Measurements from ENCODE around the gene PLD3. TPM values are rescaled to one million over a fixed set of nuclear protein-coding genes. Genes with fewer than 3 reads are reported as not detected.

Gene PLD3
- total and polyA plus RNA-seq, 2 donors from 2014 or later: 175 to 207 TPM

DNA sequence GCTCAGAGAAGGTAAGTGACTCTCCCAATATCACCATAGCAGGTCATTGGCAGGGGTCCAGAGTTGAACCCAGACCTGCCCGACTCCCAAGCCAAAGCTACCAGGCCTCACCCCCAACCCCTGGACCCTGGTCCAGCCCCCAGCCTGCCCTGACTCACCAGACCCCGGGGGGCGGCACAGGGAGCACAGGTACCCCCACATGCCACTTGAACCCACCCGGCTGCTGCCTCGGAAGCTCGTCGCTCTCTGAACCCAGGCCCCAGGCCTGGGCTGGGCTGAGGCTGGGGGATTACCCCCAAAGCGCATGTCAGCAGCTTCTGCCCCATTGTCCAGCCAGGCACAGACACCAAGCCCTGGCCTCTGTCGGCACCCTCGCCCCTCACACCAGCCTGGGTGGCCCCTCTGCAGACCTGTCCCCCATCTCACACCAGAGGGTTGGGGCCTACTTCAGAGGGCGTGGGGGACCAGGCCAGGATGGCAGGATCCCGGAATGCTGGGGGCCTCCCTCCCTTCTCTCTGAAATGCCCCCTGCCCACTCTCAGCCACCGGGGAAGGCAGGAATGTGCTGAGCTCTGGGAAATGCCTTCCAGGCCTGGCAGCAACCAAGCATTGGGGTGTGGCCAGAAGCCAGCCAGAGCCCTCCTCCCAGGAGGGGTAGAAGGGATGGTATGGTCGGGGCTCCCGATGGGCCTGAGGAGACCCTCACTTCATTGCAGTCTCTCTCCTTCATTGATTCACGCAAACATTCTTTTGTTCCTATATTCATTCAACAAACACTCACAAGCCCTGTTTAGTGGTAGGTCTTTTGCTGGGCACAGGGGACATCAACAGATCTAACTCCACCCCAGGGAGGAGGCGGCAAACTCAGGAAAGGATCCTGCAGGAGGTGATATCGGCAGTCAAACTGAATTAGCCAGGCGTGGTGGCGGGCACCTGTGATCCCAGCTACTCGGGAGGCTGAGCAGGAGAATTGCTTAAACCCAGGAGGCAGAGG, 66.3 kb downstream of the PLD3 start:
- Histone ChIP-seq H3K27ac (ENCODE audit: low read depth in 2 of 2, low read length in 2 of 2) (peak overlapping the region in 1 of 2 donors; percentile 32), H3K9ac (ENCODE audit: low read length in 3 of 3) (peak overlapping the region in 1 of 3 donors; percentile 34), H3K36me3 (ENCODE audit: control insufficient read depth in 2 of 3, insufficient read depth in 3 of 3, low read length in 3 of 3) (no peaks in the 10 kb centered on the region), H3K4me3 (ENCODE audit: low read length in 3 of 3) (no peak overlapping the region), H3K27me3 (ENCODE audit: control insufficient read depth, insufficient read depth, low read length) (no peaks in the 10 kb centered on the region), H3K9me3 (ENCODE audit: control insufficient read depth in 2 of 3, insufficient read depth in 1 of 3, low read length in 3 of 3) (no peaks in the 10 kb centered on the region), H3K4me1 (ENCODE audit: control insufficient read depth in 2 of 3, insufficient read depth in 2 of 3, low read depth in 1 of 3, low read length in 3 of 3) (peaks cover 3 to 7% (median 5%) of the 10 kb centered on the region in 3 donors)
- TF ChIP-seq CTCF (IDR thresholded peaks at IDR 0.05; ENCODE audit: borderline replicate concordance, extremely low read depth, insufficient read depth): no peak
- FAIRE-seq (no peak), DNase-seq (peak in 3 of 5 donors; percentile 36 to 70 (median 55))
- intact Hi-C loops (cut with DNase I): no loop called here

GRCh38 chr19:40415768-40416167, 67.3 kb downstream of the PLD3 start:
- intact Hi-C loops (cut with DNase I): no loop called here
- H3K9me3 ChIP-seq (ENCODE audit: control insufficient read depth in 2 of 3, insufficient read depth in 1 of 3, low read length in 3 of 3): no peaks in the 10 kb centered on the region
- no peak overlapping the region for H3K4me3 ChIP-seq (ENCODE audit: low read length in 3 of 3)
- FAIRE-seq (no peak), DNase-seq (no peak)
- H3K27me3 ChIP-seq (ENCODE audit: control insufficient read depth, insufficient read depth, low read length): no peaks in the 10 kb centered on the region
- no peak overlapping the region for H3K27ac ChIP-seq (ENCODE audit: low read depth in 2 of 2, low read length in 2 of 2)
- no peak for TF ChIP-seq CTCF (IDR thresholded peaks at IDR 0.05; ENCODE audit: borderline replicate concordance, extremely low read depth, insufficient read depth)
- peaks cover 3 to 7% (median 5%) of the 10 kb centered on the region in 3 donors for H3K4me1 ChIP-seq (ENCODE audit: control insufficient read depth in 2 of 3, insufficient read depth in 2 of 3, low read depth in 1 of 3, low read length in 3 of 3)
- no peak overlapping the region for H3K9ac ChIP-seq (ENCODE audit: low read length in 3 of 3)
- H3K36me3 ChIP-seq (ENCODE audit: control insufficient read depth in 2 of 3, insufficient read depth in 3 of 3, low read length in 3 of 3): no peaks in the 10 kb centered on the region

DNA sequence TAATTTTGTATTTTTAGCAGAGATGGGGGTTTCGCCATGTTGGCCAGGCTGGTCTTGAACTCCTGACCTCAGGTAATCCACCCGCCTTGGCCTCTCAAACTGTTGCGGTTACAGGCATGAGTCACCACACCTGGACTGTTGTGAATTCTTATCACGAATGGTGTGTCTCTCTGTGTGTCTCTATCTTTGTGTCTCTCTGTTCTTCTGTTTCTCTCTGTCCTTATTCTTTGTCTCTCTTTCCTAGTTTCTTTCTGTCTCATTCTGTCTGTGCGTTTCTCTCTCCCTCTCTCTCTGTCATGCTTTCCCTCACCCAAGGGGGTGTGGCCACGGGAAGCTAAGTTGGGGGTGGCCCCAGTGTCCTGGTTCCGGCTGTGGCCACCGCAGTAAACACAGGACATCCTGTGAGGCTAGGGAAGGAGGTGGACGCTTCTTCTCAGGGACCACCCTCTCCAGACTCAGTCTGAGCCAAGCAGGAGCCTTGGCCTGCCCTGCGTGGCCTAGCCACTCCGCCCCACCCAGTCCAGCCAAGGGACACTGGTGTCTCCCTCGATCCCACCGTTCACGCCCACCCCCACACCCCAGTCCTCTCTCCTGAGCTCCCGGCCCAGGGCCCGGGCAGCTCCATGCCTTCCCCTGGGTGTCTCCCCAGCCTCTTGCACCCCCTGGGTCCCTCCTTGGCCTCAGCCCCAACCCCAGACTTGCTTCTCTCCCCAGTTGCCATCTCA, 68.6 kb downstream of the PLD3 start:
- intact Hi-C loops (cut with DNase I): no loop called here
- H3K9me3 ChIP-seq (ENCODE audit: control insufficient read depth in 2 of 3, insufficient read depth in 1 of 3, low read length in 3 of 3): no peaks in the 10 kb centered on the region
- H3K4me1 ChIP-seq (ENCODE audit: control insufficient read depth in 2 of 3, insufficient read depth in 2 of 3, low read depth in 1 of 3, low read length in 3 of 3): peaks cover 3 to 8% (median 5%) of the 10 kb centered on the region in 3 donors
- no peak overlapping the region for H3K4me3 ChIP-seq (ENCODE audit: low read length in 3 of 3)
- H3K27me3 ChIP-seq (ENCODE audit: control insufficient read depth, insufficient read depth, low read length): no peaks in the 10 kb centered on the region
- DNase-seq: peak; percentile 35 to 87 (median 65)
- H3K9ac ChIP-seq (ENCODE audit: low read length in 3 of 3): peak overlapping the region in 1 of 3 donors; percentile 43
- H3K36me3 ChIP-seq (ENCODE audit: control insufficient read depth in 2 of 3, insufficient read depth in 3 of 3, low read length in 3 of 3): peaks cover 0 to under 1% (median 0%) of the 10 kb centered on the region in 3 donors
- TF ChIP-seq CTCF (IDR thresholded peaks at IDR 0.05; ENCODE audit: borderline replicate concordance, extremely low read depth, insufficient read depth): no peak
- no peak for FAIRE-seq
- H3K27ac ChIP-seq (ENCODE audit: low read depth in 2 of 2, low read length in 2 of 2): peak overlapping the region; percentile 88 to 93
